ENCODE data around the gene CKAP2L. TPM values are rescaled to one million over a fixed set of nuclear protein-coding genes. Genes with fewer than 3 reads are reported as not detected.
A peak's percentile ranks its signal among the peaks of the same experiment; 100 is the strongest.

CKAP2L gene
- total RNA-seq, 1 donor from 2014 or later: 0.30 TPM

- intact Hi-C loops (cut with DNase I): no loop called here
- DNase-seq (ENCODE audit: low spot score): no peak
Observed at GRCh38 chr2:112772322-112772721, 7.9 kb upstream of the CKAP2L start.

DNA sequence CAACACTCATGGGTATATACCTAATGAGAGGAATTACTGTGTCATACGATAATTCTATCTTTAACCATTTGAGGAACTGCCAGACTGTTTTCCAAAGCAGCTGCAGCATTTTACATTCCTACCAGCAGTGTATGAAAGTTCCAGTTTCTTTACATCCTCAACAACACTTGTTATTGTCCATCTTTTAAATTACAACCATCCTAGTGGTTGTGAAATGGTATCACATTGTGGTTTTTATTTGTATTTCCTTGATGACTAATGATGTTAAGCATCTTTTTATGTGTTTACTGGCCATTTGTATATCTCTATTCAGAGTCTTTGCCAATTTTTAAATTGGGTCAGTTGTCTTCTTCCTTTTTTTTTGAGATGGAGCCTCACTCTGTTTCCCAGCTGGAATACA lies 4.0 kb upstream of the CKAP2L start:
- no peak for DNase-seq (ENCODE audit: low spot score)
- intact Hi-C loops (cut with DNase I): loop anchor here (5.0 kb wide), 1 partner anchor 44 kb away; no protein-coding TSS in a partner anchor

DNA sequence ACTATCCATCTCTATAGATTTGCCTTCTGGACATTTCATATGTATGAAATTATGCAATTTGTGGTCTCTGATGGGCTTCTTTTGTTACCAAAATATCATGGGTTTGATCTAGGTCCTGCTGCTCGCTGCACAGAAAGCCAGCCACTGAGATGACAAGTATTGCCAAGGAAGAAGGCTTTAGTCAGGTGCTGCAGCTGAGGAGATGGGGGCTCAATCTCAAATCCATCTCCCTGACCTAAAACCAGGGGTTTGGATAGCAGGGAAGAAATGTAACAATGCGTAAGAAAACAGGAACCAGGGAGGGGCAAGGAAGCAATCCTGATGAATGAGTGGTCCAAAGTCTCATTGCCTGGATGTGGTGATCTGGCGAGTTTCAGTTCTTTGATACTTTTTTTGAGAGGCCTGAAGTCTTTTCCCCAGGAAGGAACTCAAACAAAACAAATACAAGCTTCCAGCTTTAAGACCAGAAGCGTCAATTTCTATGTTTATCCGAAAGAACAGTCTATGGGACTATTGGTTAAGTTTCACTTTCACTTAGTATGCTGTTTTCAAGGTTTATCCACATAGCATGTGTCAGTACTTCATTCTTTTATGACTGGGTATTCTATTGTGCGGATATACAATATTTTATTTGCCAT lies 3.4 kb upstream of the CKAP2L start:
- intact Hi-C loops (cut with DNase I): loop anchor here (5.0 kb wide), 1 partner anchor 44 kb away; no protein-coding TSS in a partner anchor
- no peak for DNase-seq (ENCODE audit: low spot score)

- intact Hi-C loops (cut with DNase I): loop anchor here (5.0 kb wide), 1 partner anchor 47 kb away; no protein-coding TSS in a partner anchor
- DNase-seq (ENCODE audit: low spot score): no peak
Observed at GRCh38 chr2:112765251-112765650, 842 bp upstream of the CKAP2L start.

- intact Hi-C loops (cut with DNase I): no loop called here
Observed at GRCh38 chr2:112762276-112762675, 2.1 kb downstream of the CKAP2L start.

GRCh38 chr2:112760149-112760548 lies 4.3 kb downstream of the CKAP2L start:
- intact Hi-C loops (cut with DNase I): no loop called here
- DNase-seq (ENCODE audit: low spot score): no peak

More at GRCh38 chr2:112762276-112762675, 2.1 kb downstream of the CKAP2L start:
- DNase-seq (ENCODE audit: low spot score): no peak

DNA sequence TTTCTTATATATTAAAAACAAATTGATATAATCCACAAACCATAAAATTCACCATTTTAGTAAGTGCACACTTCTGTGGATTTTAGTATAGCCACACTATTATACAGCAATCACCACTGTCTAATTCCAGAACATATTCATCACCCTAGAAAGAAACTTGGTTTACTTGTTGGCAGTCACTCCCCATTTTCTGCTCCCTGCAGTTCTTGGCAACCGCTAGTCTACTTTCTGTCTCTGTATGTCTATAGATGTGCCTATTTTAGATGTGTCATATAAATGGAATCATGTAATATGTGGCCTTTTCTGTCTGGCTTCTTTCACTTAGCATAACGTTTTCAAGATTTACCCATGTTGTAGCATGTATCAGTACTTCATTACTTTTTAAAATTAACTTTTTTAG lies 5.7 kb downstream of the CKAP2L start:
- intact Hi-C loops (cut with DNase I): no loop called here
- no peak for DNase-seq (ENCODE audit: low spot score)

GRCh38 chr2:112757265-112757664 lies 7.1 kb downstream of the CKAP2L start:
- DNase-seq (ENCODE audit: low spot score): no peak
- intact Hi-C loops (cut with DNase I): no loop called here

DNA sequence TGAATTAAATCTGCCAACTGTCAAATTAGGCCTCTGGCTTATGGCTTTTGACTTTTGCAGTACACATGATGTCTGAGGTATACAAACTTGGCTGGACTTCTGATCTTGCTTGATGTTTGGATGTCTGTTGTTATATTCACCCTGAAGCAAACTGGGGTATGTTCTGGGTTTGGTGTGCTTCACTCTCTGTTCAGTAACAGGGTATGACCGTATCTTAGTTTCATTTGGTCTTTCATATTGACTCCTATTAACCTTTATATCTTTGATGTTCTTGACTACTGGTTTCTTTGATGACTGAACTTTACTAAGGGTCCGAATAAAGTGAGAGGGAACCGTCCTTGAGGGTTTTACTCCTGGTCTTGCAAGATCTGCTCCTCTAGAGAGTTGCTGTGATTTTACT lies 8.2 kb downstream of the CKAP2L start:
- intact Hi-C loops (cut with DNase I): no loop called here
- DNase-seq (ENCODE audit: low spot score): no peak

GRCh38 chr2:112755444-112755843 lies 9.0 kb downstream of the CKAP2L start:
- DNase-seq (ENCODE audit: low spot score): no peak
- intact Hi-C loops (cut with DNase I): no loop called here

GRCh38 chr2:112754564-112754963 lies 9.8 kb downstream of the CKAP2L start:
- DNase-seq (ENCODE audit: low spot score): no peak
- intact Hi-C loops (cut with DNase I): no loop called here

GRCh38 chr2:112752667-112753066 lies 11.7 kb downstream of the CKAP2L start:
- no peak for DNase-seq (ENCODE audit: low spot score)
- intact Hi-C loops (cut with DNase I): no loop called here

GRCh38 chr2:112751451-112752197 lies 12.8 kb downstream of the CKAP2L start:
- DNase-seq (ENCODE audit: low spot score): no peak
- intact Hi-C loops (cut with DNase I): no loop called here

DNA sequence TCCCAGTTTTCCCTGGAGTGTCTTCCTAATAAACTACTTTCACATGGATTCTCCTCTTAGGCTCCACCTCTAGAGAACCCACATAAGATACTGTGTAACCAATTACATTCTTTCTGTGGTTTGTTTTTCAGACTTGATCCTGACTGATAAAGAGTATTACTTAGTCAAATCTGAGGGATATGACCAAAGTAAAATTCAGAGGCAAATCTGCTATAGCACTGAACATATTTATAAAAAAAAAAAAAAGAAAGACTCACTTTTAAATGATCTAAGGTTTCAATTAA lies 13.9 kb downstream of the CKAP2L start:
- no peak for DNase-seq (ENCODE audit: low spot score)
- intact Hi-C loops (cut with DNase I): no loop called here

- peak; percentile 91 for DNase-seq (ENCODE audit: low spot score)
- intact Hi-C loops (cut with DNase I): loop anchor here (2.0 kb wide), 2 partner anchors 135 to 191 kb away; no protein-coding TSS in a partner anchor
Observed at GRCh38 chr2:112749755-112750559, 14.5 kb downstream of the CKAP2L start.

DNA sequence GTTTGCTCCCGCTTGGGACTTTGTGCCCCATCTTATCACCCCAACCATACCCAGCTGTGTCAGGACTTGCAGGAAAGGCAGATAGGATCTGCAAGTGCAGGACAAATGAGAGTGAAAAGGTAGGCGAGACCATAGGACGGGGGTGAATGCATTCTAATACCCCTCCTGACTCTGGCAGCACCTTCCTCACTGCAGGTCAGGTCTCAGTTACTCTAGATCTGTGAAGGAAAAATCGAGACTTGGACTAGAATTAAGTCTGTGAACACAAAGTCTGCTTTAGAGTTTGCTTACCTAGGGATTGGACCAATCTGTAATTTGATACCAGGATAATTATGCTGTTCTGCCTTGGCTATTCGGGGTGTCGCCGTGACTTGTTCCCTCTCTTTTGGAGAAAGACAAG lies 23.9 kb downstream of the CKAP2L start:
- no peak for DNase-seq (ENCODE audit: low spot score)
- intact Hi-C loops (cut with DNase I): no loop called here

- intact Hi-C loops (cut with DNase I): no loop called here
- DNase-seq (ENCODE audit: low spot score): no peak
Observed at GRCh38 chr2:112737542-112738232, 26.7 kb downstream of the CKAP2L start.

DNA sequence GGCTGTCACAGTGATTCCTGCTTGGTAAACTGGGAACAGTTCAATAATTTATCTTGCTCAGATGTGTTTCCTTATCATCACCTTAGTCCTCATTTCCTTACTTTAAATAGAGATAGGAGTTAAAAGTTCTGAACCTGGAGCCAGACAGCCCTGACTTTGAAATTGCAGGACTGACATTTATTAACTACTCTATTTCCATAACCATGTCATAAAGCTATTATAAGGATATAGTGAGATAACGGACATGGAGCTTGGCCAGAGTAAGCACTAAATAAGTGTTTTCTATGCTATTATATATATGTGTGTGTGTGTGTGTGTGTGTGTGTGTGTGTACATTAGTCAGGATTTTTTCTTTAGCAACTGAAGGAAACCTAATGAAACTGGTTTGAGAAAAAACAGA lies 30.5 kb downstream of the CKAP2L start:
- intact Hi-C loops (cut with DNase I): no loop called here
- no peak for DNase-seq (ENCODE audit: low spot score)

GRCh38 chr2:112733456-112733855 lies 31.0 kb downstream of the CKAP2L start:
- no peak for DNase-seq (ENCODE audit: low spot score)
- intact Hi-C loops (cut with DNase I): no loop called here

GRCh38 chr2:112731479-112731878 lies 32.9 kb downstream of the CKAP2L start:
- intact Hi-C loops (cut with DNase I): no loop called here
- DNase-seq (ENCODE audit: low spot score): no peak

All from cardiac septum (tissue), 1 donor.